Stromal cell of bone marrow (primary cell): Measurements from ENCODE around the gene MORF4L1.
"Not testable (repeated sequence)": the region's sequence is repeated elsewhere in the genome, so short reads cannot be mapped to it uniquely, and the experiment has no call there.

Experiments
- DNase-seq: peaks from one replicate; pipeline ENCODE4 v3.0.0-alpha.2; 2012; ENCODE audit warnings: low read depth

The MORF4L1 gene

DNA sequence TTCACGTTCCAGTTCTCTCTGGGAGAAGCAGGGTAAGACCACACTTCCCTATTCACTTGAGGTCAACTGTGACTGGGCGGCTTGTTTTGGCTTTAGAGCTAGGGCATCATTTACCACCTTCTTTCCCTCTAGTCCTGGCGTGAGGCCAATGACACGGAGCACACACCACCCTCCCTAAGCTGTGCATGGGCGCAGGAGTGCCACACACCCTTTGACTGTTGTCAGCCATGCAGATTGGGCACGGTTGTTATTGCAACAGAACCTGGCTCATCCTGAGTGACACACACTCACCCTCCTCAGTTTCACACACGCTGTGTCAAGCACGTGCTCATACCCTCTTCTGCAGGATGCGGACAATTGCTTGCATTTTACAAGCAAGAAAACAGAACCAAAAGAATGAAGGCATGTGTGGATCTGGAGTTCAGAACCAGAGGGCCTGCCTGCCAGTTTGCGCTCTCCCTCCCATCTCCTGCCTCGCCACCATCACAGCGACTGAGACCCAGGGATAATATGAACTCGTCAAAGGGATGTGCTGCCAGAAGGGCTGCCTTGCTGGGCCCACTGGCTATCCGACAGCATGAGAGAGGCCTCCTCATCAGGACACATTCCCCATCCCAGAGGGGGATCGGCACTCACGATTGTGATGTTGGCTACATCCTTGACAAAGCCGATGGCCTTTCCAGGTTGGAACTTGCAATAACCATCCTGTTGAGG, 54.5 kb downstream of the MORF4L1 start:
- no peak for DNase-seq

DNA sequence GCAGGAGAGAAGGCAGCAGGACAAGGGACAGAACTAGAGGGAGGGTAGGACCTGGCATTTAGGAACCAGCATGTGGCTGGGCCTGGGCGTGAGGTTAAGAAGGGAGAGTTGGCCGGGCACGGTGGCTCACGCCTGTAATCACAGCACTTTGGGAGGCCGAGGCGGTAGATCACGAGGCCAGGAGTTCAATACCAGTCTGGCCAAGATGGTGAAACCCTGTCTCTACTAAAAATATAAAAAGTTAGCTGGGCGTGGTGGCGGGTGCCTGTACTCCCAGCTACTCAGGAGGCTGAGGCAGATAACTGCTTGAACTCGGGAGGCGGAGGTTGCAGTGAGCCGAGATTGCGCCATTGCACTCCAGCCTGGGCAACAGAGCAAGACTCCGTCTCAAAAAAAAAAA, 55.5 kb downstream of the MORF4L1 start:
- DNase-seq: not testable (repeated sequence)

- DNase-seq: no peak
Observed at GRCh38 chr15:78928616-78929093, 56.0 kb downstream of the MORF4L1 start.

GRCh38 chr15:78929536-78930264, 57.0 kb downstream of the MORF4L1 start:
- DNase-seq: no peak

GRCh38 chr15:78930577-78931388, 58.1 kb downstream of the MORF4L1 start:
- DNase-seq: peak; percentile 90

- DNase-seq: no peak
Observed at GRCh38 chr15:78931439-78932257, 59.0 kb downstream of the MORF4L1 start.

DNA sequence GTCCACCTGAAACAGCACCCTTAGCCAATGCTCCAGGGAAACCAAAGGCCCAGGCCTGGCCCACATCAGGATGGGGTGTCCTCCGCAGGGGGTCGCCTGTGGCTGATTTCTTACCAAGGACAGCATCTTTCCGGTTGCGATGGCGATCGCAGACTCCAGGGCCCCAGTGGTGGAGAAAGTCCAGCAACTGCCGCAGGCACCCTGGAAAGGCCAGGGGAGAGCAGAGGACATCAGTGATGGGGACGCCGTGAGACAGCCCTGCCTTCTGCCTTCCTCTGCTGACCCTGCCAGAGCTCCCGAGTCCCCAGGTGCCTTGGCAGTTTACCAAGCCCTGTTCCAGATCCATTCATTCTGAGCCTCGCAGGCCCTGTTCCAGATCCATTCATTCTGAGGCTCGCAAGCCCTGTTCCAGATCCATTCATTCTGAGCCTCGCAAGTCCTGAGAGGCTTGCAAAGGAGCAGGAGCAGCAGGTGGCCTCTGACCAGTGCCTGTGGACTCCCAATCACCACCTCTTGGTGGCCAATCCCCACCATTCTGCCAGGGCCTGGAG, 59.6 kb downstream of the MORF4L1 start:
- no peak for DNase-seq

DNA sequence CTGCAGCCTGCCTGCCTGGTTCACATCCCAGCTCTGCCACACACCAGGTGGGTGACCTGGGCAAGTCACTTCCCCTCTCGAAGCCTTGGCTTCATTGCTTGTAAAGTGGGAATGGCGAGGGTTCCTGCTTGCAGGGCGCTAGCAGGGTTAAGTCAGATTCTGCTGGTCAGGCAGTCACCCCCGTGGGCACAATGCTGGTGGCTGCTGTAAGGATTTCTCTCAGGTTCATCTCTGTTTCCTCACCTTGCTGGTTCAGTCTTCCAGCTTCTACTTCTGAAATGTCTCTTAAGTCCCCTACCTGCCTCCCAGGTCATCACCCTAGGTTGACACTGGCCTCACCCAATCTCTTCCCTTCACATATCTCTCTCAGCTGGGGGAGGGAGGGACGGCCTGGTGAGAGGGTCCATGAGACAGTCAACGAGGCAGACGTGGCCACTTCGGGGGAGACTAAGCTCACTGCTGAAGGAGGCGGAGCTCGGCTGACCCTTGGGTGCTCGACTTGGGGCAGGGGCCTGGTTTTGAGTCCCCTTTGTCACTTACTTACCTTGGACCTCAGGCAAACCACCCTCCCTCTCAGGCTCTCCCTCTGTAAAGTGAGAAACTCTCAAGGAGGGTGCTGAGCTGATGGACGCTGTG, 60.6 kb downstream of the MORF4L1 start:
- no peak for DNase-seq

DNA sequence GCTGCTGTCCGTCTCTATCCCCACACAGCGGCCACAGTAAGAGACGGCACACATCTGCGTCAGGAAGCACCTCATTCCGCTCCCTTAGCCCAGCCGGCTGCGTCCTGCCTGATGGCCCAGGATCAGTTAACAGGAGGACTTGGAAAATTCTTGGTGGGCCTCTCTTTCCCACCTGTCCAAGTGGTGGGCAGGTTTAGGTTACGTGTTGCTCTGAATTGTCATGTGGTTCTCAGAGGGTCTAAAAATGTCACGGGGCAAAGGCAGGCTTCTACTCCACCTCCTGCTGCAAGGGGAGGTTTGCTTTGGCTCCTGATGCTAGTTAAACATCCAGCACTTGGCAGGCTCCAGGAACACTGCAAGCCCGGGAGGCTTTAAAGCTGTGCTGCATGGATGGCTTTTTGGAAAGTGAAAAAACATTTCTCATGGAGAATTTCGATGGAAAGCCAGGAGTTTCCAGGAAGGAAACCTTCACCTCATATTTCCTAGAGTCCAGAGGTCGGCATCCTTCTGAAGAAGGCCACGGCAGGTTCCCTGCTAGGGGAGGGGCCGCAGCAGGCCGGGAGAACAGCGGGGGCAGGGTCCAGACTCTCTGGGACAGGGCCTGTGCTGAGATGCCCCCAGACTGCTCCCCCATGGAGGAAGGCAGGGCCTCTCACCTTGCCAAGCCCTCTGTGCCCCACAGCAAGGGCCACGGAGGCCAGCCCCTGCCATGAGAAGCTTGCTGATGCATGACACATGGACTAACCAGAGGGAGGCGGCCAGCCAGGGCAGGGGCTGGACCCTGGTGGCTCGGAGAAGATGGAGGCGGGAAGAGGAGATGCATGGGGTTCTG, 61.3 kb downstream of the MORF4L1 start:
- no peak for DNase-seq

- DNase-seq: no peak
Observed at GRCh38 chr15:78934655-78935023, 61.9 kb downstream of the MORF4L1 start.

DNA sequence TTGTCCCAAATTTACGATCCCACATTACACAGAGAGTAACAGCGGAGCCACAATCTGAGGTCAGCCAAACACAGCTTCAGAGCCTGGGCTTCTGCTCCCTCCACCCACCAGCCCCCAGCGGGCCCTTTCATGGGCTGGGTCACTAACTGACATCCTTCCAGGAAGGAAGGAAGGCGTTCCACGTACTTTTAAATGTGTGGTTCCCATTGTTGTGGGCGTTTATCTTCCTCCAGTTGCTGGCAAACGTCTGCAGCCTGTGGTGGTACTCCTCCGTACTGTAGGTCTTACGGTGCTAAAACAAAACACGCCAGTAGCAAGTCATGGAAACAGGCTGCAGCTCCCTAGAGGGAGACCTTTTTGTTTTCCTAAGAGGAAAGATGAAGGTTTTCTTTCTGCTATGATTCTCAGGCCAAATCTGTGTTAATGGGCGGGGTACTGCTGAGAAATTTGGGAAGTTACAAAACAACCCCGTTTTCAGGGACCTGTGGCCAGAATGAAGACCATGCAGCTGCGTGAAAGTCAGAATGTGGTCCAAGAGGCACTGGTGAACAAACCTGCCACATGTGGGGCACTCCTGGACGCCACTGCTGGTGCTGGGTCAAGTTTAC, 64.5 kb downstream of the MORF4L1 start:
- DNase-seq: no peak

DNA sequence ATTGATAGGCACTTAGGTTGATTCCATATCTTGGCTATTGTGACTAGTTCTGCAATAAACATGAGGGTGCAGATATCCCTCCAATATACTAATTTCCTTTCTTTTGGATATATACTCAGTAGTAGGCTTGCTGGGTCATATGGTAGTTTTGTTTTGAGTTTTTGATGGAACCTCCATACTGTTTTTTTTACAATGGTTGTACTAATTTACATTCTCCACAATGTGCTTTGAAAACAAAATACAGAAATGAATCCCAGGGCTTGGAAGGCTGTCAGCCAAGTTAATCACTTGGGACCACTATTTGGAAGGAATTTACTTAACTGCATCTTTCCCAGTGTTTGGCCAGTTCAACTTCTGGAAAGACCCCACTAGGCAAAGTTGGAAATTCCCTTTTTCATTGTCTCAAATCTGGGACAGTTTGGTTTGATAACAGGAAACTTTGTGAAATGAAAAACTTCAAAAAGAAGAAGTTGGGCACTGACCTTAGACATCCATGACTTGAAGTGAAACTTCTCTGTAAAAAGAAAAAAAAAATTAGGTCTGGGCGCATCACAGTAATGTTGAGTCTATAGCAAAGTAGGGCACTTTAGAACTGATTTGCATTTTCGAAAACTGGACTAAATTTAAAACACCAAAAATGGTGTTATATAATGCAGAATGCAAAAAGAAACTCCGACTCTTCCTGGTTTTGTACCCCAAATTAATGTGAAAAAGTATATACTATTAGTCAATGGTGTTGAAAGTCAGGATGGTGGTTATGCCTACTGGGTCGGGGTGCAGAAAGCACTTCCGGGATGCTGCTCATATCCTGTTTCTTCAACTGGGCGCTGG, 66.2 kb downstream of the MORF4L1 start:
- no peak for DNase-seq

- DNase-seq: no peak
Observed at GRCh38 chr15:78942741-78943140, 70.1 kb downstream of the MORF4L1 start.

DNA sequence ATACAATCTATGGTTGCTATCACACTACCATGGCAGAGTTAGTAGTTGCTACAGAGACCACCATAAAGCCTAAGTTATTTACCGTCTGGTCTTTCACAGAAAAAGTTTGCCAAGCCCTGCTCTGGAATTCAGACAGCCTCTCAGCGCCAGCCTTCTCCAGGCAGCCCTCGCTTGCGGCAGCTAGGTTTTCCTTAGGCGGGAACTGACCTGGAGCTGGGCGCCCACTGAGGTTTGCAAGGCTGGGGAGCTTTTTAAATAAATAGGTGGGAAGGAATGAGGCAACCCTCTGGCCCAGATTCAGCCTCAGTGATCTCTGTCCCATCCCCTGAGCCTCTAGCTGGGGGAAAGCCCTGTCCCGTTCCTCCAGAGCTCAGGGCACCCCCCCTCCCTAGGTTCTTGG, 71.0 kb downstream of the MORF4L1 start:
- no peak for DNase-seq

DNA sequence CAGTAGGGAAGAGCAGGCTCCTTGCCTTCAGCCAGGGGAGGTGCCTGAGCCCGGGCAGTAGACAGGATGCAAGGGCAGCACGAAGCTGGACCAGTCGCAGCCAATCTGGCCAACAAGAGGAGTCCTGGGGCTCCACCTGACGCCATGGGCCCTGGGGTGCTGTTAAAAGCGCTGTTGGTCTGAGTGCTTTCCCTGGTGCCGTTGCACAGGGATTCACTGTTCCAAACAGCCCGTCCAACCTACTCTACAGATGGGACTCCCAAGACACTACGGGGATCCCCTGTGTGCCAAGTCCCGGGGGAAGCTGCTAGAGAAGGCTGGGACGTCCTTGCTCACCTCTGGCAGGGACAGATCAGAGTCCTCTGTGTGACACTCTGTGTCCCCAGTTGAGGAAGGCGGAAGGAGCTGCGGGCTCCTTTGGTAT, 71.5 kb downstream of the MORF4L1 start:
- DNase-seq: no peak

DNA sequence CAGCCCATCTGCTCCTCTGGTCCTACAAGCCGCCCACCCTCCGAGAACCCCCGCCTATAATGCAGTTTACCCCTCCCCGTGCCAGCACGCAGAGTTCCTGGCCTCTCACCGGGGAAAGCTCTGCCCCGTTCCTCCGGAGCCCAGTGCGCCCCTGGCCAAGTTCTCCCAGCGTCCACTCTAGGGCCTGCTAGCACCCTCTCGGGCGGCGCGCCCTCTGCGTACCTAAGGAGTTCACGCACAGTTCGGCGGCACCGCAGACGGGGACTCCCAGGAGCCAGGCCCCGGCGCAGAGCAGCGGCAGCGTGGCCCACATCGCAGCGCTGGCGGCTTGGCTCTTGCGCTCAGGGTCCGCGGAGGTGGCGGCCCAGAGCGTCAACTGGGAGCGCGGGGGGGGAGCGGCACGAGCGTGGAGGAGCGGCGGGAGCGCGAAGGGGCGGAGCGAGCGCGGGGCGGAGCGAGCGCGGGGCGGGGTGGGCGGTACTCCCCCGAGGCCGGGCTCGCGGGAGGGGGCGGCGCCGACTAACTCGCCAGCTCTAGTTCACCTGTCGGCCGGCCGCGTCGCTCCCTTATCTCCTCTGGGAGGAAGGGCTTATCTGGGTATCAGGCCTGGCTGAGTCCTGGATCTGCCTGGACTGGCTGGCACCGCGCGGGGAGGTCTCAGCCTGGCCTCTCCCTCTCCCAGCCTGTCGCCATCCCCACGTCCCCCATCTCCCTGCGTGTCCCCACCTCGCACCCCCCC, 72.1 kb downstream of the MORF4L1 start, which contains the start of gene CTSH:
CTSH (minus strand) TSS at position 378 of the 739 bp plus-strand sequence; CDS start at position 313, 65 bp downstream.
- DNase-seq: no peak

GRCh38 chr15:78946493-78946892, 73.8 kb downstream of the MORF4L1 start:
- no peak for DNase-seq

DNA sequence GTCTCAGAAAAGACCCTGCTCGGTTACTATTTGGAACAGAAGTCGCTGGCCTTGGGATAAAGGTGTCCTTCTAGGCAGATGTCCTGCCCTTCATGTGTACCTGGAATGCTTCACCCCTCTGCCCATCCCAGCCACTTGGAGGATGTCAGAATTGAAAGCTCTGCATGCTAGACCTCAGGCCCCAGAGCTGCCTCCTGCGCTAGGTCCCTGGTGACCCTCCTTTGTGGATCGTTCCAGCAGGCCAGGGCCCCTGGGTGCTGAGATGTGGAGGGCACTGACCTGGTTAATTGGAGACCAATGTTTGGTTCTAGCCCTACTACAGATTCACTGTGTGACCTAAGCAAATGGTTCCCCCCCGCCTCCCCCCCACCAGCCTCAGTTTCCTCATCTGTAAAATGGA, 74.8 kb downstream of the MORF4L1 start:
- no peak for DNase-seq
